Measurements from ENCODE around the gene FXYD6.
A peak's percentile ranks its signal among the peaks of the same experiment; 100 is the strongest.

Gene FXYD6

DNA sequence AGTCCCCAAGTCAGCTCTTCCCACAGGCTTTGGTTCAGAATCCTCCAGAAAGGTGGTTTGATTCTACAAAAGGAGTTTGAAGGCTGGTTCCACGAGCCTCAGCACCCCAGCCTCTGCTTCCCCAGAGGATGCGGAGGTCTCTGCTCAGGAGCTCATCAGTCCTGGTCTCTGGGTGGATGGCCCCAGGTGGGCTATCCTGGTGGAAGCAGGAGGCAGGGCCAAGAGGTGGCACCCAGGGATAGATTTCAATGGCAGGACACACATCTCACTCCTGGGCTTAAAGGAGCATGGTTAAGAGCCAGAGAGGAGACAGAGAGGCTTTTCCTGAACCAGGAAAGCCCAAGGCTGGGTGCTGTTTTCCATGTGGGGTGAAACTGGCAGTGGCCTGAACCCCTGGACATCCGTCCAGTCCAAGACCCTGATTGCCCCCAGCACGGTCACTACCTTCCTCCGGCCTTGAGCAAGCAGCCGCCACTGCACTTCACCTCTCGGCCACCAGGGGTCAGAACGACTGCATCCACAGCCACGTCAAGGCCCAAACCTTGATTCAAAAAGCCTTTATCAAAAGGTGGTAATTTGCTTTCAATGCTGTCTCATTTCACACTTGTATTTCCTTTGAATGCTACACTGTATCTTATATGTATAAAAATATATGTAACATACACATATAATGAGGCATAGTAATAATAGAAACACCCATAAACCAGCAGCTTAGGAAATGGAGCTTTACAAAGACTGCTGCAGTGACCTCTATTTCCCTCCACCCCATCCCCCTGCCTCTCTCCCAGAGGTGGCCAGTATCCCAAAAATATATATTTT lies 32.6 kb downstream of the FXYD6 start:
- DNase-seq (ENCODE audit: low spot score) = peak; percentile 72

DNA sequence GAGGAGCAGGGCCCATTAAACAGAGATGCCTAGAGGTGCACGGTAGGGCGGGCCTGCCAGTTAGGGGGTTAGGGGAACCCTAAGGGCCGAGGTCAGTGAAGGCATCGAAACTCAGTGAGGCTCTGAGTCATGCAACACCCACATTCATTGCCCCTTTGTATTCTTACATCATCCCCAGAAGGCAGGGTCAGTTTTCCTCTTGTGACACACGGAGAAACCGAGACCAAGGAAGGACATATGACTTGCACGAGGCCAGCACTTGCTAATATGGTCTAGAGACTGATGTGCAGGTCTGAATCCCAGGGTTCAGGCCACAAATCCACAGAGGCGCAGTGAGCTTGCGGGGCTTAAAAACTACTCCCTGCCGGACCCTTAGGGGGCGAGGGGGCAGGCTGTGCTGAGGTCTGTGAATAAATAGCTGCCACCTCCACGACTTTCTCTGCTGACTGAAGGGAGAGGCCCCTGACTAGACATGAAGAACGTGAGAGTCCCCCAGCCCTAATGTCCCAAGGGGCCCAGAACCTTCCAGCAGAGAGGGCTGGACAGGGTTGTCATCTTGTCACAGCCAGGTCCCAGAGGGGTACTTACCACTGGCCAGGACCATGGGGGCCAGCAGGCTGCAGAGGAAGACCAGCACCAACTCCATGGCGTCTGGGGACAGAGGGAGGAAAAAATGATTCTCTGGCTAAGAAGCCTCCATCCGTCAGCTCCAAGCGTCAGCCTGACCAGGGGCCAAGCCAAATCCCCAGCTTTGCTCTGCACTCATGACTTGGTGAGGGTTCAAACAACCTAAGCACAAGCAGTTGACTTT lies 34.1 kb downstream of the FXYD6 start:
- no peak for DNase-seq (ENCODE audit: low spot score)

DNA sequence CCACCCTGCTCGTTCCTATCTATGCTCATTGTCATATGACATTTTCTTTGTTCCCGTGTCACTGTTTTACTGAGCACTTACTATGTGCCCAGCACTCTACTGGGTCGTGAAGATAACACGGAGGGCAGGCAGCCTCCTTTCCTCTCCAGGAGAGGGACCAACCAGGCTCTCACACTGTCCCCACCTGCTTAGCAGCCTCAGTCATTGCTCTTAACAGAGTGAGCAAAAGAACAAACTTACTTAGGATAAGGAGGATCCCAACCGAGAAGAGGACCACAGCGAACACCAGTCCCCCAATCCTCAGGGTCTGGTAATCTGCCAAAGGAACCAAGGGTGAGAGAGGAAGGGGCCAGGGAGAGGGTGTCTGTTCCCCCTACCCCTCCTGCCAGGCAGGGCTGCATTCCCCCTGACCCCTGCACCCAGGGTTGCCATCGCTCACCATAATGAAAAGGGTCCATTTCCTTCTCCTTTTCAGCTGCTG lies 34.9 kb downstream of the FXYD6 start:
- no peak for DNase-seq (ENCODE audit: low spot score)

DNA sequence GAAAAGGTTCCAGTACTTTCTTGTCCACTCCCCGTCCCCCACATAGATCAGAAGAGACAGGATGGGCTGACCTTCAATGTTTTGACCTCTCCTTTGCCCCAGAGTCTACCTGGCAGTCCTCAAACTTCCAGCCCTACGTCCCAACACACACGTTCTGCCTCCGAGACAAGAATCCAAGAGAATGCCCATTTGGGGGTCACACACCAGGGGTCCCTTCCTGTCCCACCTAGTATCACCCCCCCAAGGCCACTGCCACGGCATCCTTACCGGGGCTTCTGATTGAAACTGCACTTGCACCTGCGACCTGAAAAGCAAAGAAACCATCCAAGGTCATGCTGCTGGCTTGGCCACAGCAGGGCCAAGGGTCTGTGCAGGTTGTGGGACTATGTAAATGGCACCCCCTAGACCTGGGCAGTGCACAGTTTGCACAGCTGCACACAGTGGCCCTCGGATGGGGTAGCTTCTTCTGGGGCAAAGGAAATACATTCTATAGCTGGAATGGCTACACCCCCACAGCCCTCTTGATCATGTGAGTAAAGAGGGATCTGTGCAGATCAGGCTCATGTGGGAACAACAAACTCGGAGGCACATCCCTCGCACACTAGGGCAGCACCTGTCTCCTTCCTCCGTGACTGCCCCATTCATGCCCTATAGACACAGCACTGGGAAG lies 35.4 kb downstream of the FXYD6 start:
- no peak for DNase-seq (ENCODE audit: low spot score)

DNA sequence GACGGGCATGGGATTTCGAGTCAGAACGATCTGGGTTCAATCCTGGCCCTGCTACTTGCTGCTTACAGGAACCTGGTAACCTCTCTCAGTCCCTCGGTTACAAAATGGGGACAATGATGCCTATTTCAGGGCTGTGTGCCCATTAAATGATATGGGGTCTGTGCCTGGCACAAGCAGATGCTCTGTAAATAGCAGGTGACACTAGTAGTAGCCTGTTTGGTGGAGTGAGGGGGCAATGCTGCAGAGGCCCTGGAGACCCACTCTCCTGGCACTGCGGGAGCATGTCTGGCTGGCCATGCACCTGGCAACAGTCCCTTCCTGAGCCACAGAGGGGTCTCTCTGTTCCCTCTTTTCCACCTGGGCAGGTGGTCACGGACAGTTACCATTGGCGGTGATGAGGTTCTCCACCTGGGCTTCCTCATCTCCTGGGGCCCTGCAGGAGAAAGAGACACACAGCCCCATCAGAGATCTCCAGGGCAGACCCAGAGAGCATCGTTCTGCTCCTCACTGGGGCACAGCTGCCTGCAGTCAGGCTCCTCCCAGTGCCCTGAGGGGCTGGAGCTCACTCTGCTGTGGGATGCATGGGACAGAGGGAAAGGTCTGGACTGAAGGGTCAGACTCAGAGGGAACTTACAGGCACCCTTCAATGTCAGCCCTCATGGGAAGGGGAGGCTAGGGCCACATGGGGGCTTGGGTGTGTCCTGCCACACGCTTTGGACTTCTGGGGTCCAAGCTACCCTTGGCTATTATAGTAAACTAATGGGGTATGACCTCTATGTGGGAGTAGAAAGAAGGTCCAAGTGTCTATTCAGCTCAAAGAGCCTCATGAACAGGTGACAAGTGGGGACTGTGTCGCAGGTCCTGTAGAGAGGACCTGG lies 36.3 kb downstream of the FXYD6 start:
- DNase-seq (ENCODE audit: low spot score) = no peak

DNA sequence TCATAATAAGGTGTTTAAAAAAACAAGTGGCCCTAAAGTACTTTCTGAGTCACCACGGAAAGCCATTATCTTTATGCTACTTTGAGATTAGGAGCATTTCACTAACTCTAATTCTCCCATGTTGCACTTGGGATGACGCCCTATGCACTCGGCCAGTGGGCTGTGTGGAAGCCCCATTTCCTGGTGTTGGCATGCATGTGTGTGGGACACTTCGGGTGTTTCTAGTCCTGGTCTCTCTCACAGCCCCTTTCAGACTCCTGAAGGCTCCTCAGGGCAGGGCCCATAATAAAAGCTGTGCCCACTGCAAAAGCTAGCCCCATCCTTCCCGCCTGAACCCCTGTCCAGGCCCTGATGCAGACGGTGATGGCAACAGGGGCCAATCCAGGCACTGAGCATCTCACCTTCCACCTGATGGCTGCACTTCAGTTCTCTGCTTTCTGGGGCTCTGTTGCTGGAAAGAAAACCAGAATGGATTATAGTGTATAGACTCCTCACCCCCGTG lies 37.0 kb downstream of the FXYD6 start:
- DNase-seq (ENCODE audit: low spot score) = no peak

DNA sequence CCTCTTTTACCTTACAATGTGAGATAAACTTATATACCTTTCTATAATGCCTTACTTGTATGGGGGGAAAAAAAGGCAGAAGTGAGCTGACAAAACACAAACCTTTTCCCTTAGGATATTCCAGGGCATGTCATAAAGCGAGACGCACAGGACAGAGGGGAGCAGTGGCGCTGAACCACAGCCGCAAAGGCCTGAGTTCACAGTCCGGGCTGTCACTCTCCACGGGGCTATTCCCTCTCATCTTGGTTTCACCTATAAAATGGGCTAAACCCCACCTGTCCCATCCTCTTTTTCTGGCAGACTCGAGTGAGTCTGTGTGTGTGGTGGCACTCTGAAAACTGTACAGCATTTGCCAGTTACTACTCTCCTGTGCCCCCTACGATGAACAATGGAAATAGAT lies 37.6 kb downstream of the FXYD6 start:
- no peak for DNase-seq (ENCODE audit: low spot score)

DNA sequence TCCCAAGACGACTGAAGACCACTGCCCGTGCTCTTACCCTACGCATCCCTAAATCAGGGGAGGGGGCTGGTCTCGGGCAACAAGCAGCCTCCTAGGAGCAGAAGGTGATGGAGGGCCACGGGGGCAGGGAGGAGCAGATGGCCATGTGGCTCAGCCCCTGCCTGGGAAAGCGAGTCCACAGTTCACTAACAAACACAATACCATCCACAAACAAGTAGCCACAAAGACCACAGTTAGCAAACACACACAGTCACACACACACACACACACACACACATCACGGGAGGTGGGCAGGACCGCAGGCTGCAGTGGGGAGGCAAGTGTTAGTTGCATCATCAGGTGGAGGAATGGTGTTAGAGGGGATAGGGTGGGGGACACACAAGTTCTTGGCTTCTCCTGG lies 38.7 kb downstream of the FXYD6 start:
- DNase-seq (ENCODE audit: low spot score) = no peak

DNA sequence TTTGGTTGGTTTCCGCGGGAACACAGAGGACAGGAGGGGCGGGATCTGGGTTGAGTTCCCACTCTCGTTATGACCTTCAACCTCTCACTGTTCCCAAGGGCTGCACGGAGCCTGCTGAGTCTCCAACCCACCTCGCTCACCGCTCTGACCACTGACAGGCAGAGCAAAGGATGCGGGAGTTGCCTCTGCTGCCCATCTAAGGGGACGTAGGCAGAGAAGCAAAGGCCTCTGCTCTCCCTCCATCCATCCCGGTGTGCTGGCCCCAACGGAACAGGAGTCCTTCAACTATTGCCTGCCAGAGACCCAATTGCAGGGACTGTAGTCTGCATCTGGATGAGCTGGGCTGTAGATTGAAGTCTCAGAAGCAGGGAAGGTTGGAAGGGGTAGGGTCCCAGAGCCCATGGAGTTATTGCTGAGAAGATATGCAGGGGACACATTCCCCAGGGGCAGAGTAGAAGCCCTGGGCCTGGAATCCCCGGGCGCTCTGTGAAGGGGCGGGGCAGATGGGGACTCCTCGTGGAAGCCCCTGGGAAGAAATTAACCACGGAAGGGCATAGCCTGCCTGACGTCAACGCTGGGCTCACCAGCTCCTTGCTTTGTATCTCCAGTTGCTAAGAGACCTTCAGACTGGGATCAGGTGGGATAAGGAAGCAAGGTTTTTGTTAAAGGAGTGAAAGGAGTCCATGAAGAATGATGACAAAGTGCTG lies 39.2 kb downstream of the FXYD6 start:
- DNase-seq (ENCODE audit: low spot score) = no peak

DNA sequence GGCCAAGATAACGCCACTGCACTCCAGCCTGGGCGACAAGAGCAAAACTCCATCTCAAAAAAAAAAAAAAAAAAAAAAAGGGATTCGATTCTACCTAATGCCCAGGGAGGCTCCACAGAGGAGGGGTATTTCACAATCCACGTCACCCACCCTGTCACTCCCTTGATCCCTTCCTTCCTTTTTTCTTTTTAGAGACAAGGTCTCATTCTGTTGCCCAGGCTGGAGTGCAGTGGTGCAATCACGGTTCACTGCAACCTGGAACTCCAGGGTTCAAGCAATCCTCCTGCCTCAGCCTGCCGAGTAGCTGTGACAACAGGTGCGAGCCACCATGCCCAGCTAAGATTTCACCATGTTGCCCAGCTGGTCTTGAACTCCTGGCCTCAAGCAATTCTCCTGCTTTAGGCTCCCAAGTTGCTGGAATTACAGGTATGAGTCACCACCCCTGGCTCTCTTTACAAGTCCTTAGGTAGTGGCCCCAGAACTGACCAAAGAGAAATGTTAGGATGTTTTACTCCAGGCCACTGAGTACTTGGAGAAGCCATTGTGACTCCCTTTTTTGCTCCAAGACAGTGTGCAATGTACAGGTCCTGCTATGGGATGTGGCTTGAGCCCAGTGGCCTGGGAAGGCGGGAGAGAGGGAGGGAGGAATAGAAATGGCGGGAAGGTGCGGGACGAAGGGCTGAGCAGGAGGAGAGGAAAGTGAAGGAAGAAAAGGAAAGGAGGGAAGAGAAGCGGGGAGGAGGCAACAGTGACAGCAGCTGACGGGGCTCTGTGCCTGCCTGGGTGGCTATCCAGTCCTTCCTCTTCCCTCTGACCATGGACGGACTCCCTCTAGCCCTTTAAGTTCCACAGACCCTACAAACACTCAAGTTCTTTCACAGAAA lies 40.1 kb downstream of the FXYD6 start:
- no peak for DNase-seq (ENCODE audit: low spot score)

DNA sequence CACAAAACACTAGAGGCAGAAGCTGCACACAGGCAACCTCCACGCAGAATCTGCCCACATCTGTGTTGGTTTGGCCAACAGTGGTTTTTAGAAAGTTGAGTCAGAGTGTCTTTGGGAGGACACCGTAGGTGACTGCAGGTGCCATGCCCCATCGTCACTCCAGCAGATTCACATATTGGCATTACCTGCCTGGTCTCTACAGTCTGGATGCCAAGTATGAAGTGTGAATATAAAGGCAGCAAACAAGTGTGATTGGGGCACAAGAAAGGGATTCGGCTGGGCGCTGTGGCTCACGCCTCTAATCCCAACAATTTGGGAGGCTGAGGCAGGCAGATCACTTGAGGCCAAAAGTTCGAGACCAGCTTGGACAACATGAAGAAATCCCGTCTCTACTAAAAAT lies 40.9 kb downstream of the FXYD6 start:
- no peak for DNase-seq (ENCODE audit: low spot score)

DNA sequence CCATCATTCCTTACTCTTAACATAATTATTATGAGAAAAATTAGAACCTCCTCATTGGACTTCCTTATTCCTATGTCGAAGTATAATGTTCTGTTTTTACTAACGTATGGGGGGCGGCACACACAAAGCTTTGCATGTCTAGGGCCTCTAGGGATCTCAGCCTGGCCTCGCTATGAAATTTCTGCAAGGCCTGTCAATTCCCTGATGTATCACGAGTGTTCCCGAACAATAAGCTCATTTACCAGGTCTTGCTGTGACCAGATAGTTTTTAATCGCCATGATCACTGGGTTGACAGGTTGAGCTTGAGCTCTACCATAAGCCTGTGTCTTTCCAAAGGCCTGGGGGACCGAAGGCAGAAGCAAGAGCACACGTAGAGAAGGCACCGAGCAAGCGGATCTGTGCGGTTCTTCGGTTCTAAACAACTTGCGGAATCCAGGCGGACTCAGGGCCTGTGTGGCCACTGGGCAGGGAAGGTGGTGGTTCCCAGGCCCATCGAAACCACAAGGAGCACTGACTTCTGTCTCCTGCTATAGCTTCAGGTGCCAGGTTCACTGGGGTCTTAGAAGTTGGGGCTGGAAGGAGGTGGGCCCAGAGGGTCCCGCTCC lies 41.5 kb downstream of the FXYD6 start:
- no peak for DNase-seq (ENCODE audit: low spot score)

DNA sequence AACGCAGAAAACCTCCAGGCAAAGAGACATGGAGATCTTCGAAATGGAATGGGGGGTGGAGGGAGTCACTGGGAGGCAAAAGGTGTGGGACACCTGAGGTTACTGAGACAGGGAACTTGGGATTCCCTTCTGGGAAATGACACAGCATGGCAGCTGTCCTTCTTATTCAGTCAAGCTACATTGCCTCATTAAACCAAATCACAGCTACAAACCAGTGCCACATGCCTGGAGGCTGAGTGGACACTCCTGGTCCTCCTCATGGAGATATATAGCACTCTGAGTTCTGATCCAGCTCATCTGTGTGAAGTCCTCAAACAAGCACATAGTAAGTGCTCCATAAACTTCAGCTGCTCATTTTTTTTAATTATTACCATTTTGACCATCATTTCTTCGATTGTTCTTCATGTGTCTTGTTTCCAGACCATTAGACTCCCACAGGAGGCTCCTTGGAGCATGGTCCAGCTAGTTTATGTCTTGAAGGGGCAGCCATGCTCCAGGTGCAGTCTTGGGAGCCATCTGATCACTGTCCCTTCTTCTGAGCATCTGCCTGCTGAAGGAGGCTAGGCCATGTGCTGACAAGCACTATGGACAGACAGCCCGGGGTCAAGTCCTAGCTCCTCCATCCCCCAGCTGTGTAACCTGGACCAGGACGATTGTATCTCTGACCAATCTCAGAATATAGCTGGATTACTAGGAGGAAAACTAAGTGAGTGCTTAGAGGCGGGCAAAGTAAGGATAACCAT lies 42.2 kb downstream of the FXYD6 start:
- DNase-seq (ENCODE audit: low spot score) = no peak

DNA sequence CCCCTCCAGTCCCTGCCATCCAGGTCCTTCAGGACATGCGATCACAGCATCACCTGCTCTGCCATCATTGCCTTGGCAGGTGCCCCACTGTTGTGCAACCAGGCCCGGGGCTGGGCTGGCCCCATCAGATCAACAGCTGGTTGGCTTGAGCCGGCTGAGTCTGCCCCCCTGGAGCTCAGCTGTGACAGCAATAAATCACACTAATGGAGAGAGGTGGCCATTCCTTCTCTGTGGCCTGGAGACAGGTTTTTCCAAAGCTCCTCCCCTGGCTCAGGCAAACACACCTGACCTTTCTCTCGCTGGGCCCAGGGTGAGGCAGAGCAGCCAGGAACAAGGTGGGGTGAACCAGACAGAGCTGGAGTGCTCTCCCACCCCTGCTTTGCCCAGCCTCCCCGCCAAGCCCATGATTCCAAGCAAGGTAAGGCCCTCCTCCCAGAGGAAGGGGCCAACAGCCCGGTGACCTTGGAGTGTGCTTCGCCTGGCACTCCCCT lies 43.0 kb downstream of the FXYD6 start:
- no peak for DNase-seq (ENCODE audit: low spot score)

DNA sequence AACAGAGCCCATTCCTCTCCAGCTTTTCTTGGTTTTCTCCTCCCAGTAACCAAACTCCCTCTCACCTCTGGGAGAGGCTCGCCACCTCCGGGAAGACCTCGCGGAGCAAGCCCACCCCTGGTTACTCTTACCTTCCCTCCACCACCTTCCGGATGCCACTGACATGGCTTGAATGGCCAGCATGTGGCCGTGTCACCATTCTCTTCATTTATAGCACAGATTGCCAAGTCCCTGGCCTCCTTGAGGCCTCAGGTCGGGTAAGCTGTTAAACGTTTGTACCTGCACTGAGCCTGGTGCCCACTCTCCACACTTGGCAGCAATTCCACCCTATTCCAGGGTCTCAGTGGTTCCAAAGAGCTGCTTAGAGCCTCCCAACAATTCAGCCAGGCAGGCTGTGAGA lies 43.9 kb downstream of the FXYD6 start:
- DNase-seq (ENCODE audit: low spot score) = no peak

DNA sequence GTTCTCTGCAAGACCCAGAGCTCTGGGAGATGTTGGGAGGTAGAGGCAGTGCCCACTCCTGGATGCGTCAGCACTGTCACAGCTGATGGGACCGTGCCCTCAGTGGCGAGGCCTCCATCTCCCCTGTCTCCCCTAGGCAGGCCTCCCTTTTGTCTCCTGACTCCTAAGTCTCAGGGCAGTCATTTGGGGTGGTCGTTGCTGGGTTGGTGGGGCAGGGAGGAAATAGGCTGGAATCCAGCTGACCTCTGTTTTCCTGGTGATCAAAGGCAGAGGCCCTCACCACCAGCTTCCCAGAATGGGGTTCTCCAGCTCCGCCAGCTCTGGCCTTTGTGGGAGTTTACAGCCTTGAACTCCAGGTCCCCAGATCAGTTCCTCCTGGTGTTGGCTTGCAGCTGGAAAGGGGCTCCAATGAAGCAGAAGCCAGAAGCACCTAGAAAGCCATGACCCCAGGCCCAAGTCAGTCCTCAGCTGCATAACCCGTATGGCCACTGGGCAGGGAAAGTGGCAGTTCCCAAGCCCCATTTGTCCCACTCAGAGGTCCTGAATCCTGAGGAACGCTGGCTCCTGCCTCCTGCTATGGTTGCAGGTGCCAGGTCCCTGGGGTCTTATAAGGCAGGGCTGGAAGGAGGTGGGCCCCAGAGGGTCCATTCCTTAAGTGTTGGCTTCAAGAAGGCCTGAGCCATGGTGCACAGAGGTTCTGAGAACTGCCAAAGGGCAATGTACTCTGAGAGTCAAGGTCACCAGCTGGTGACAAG lies 44.6 kb downstream of the FXYD6 start:
- DNase-seq (ENCODE audit: low spot score) = no peak

DNA sequence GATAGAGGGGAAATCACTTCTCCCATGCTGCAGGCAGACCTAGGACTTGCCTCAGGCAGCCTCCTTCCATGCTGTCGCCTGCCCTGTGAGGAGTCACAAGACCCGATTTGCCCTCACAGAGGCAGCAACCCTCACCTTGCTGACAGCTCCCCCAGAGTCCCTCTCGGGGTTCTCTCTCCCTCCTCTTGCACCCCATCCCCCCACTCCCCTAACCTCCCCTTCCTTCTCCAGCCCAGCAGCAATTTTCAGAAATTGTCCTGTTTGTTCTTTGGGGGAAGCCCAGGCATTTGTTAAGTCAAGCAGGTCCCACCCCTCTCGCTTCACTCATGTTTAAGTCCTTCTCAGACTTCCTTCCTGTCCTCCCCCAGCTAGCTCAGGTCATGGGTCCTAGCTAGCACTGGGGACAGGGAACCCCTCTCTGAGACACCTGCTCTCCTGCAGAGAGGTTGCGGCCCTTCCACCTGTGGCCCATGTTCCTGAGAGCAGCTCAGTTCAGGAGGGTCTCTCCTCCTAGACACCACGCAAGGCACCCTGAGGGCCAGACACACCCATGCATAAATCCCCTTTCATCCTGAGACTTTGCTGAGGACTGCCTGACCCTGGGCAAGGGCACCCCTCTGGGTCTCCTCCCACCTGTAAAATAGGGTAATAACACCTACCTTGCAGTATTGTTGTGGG lies 45.6 kb downstream of the FXYD6 start:
- DNase-seq (ENCODE audit: low spot score) = no peak
